Ishikawa (cell line): Measurements from ENCODE around the gene PDCD11.

Experiments used
- CEBPB ChIP-seq: IDR thresholded peaks from 2 replicates; pipeline ENCODE4 v1.6.1; 2012
- CREB1 ChIP-seq: IDR thresholded peaks from 2 replicates; pipeline ENCODE4 v1.6.1; 2012; ENCODE audit warnings: low read depth
- EGR1 ChIP-seq: IDR thresholded peaks from 2 replicates; pipeline ENCODE4 v1.6.1; 2012
- EP300 ChIP-seq: IDR thresholded peaks from 2 replicates; pipeline ENCODE4 v1.6.1; 2012; ENCODE audit warnings: borderline replicate concordance
- FOXM1 ChIP-seq: IDR thresholded peaks from 2 replicates; pipeline ENCODE4 v1.6.1; 2012; ENCODE audit warnings: low read depth, borderline replicate concordance
- MAX ChIP-seq: IDR thresholded peaks from 2 replicates; pipeline ENCODE4 v1.6.1; 2012
- NFIC ChIP-seq: IDR thresholded peaks from 2 replicates; pipeline ENCODE4 v1.6.1; 2012
- RAD21 ChIP-seq: IDR thresholded peaks from 2 replicates; pipeline ENCODE4 v1.6.1; 2012; ENCODE audit warnings: low read depth
- REST ChIP-seq: IDR thresholded peaks from 2 replicates; pipeline ENCODE4 v1.6.1; 2012; ENCODE audit warnings: low read depth, mild to moderate bottlenecking
- TAF1 ChIP-seq: IDR thresholded peaks from 2 replicates; pipeline ENCODE4 v1.6.1; 2012; ENCODE audit warnings: low read depth, mild to moderate bottlenecking
- TCF12 ChIP-seq: IDR thresholded peaks from 2 replicates; pipeline ENCODE4 v1.6.1; 2012; ENCODE audit warnings: low read depth
- TEAD4 ChIP-seq: IDR thresholded peaks from 2 replicates; pipeline ENCODE4 v1.6.1; 2012
- USF1 ChIP-seq: IDR thresholded peaks from 2 replicates; pipeline ENCODE4 v1.6.1; 2012
- YY1 ChIP-seq: IDR thresholded peaks from 2 replicates; pipeline ENCODE4 v1.6.1; 2012; ENCODE audit warnings: low read depth
- ZBTB7A ChIP-seq: IDR thresholded peaks from 2 replicates; pipeline ENCODE4 v1.6.1; 2012; ENCODE audit warnings: low read depth

The PDCD11 gene

GRCh38 chr10:103373544-103373943 lies 22.9 kb upstream of the PDCD11 start:
- no peak for TF ChIP-seq YY1
- TF ChIP-seq CEBPB = no peak
- TF ChIP-seq USF1 = no peak
- no peak for TF ChIP-seq TAF1
- TF ChIP-seq FOXM1 = no peak
- TF ChIP-seq ZBTB7A = no peak
- TF ChIP-seq NFIC = no peak
- no peak for TF ChIP-seq EGR1
- no peak for TF ChIP-seq CREB1
- TF ChIP-seq MAX = no peak
- TF ChIP-seq REST = no peak
- no peak for TF ChIP-seq RAD21

DNA sequence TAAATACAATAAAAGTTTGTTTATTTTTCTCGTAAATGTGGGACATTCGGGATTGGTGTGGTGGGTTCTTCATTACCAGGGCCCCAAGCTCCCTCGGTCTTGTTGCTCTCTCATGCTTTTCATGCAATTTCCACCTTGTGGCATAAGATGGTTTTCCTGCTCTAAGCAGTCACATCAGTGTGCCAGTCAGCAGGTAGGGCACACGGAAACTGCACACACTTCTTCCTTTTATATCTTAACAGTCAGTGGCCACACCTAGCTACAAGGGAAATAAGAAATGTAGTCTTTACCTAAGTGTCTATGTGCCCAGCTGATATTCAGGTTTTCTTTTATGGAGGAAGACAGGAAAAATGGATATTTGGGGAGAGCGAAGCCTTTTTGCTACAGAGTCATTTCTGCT lies 22.2 kb upstream of the PDCD11 start:
- TF ChIP-seq TEAD4 (no peak), REST (no peak), RAD21 (no peak), YY1 (no peak), CEBPB (no peak), TCF12 (no peak), NFIC (no peak), USF1 (no peak), ZBTB7A (no peak), EP300 (no peak), FOXM1 (no peak)

DNA sequence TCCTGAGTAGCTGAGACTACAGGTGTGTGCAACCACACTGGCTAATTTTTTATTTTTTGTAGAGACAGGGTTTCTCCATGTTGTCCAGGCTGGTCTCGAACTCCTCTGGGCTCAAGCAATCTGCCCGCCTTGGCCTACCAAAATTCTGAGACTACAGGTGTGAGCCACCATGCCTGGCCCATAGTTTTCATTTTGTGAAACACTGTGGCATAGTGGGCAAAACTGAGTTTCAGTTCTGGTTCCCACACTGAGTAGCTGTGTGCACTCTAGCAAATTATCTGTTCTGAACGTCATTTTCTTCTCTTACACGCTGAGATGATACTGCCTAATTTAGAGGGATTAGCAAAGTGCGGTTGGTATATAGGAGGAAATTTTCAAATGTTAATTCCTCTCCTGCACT lies 13.7 kb upstream of the PDCD11 start:
- TF ChIP-seq FOXM1 (no peak), USF1 (no peak), RAD21 (no peak), YY1 (no peak), REST (no peak), EGR1 (no peak), TAF1 (no peak), TCF12 (no peak), NFIC (no peak), TEAD4 (no peak), MAX (no peak), ZBTB7A (no peak), CEBPB (no peak), EP300 (no peak), CREB1 (no peak)

DNA sequence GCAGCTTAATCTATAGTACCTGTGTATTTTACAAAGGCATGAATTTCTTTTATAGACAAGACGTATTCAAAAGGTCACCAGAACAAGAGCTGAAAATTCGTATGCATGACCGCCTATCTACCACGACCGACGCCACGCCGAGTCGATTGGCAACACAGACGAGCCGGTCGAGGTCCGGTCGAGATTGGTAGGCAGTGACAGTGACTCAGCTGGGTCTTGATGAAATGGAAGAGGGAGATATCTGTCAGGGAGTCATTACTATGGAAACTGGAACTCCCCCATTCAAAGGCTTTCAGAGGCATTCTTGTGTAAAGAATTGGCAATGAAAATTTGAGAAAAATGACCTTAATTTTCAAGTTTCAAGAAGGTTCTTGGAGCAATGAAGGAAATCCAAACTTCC lies 2.2 kb upstream of the PDCD11 start:
- no peak for TF ChIP-seq RAD21
- no peak for TF ChIP-seq NFIC
- no peak for TF ChIP-seq USF1
- no peak for TF ChIP-seq EGR1
- TF ChIP-seq REST = no peak
- no peak for TF ChIP-seq FOXM1
- TF ChIP-seq TEAD4 = no peak
- TF ChIP-seq CREB1 = no peak
- TF ChIP-seq ZBTB7A = no peak
- TF ChIP-seq YY1 = no peak
- TF ChIP-seq CEBPB = no peak
